Pancreas (tissue), 10 donors: Measurements from ENCODE around the gene MGAT3. TPM values are rescaled to one million over a fixed set of nuclear protein-coding genes. Genes with fewer than 3 reads are reported as not detected.

ENCODE experiments used
- ATAC-seq, 4 donors: fragments of 200-7000 bp; cut with Tn5 transposase; one replicate each; pipeline versions ENCODE4 v1.8.0 to v1.9.1; 2020; ENCODE audit warnings: mild to moderate bottlenecking in 4 of 4, moderate library complexity in 4 of 4
- DNase-seq, 6 donors: peaks; one replicate each; pipeline ENCODE4 v3.0.0-alpha.2; 2020
- FAIRE-seq: peaks from 2 replicates; lab custom pipeline; 2012; peaks lifted over from hg19 to GRCh38; lab: Jason Lieb, UNC
- H3K27ac ChIP-seq, 4 donors: fragments of 200-600 bp; sonication (generic); 1 replicate in 3 of 4; 2 replicates in 1 of 4; pipeline versions ENCODE4 v1.5.0 to v1.8.0; 2020
- H3K27me3 ChIP-seq, 4 donors: fragments of 200-600 bp; one replicate each; pipeline ENCODE4 v1.8.0; 2021
- H3K36me3 ChIP-seq, 3 donors: fragments of 200-600 bp; sonication (generic) in 1 of 3; one replicate each; pipeline versions ENCODE4 v1.5.0 to v1.8.0; 2020 to 2021
- H3K4me1 ChIP-seq, 3 donors: fragments of 200-600 bp; one replicate each; pipeline ENCODE4 v1.8.0; 2021
- H3K4me3 ChIP-seq, 4 donors: fragments of 200-600 bp; sonication (generic) in 2 of 4; one replicate each; pipeline versions ENCODE4 v1.5.0 to v1.8.0; 2020 to 2021
- H3K9me3 ChIP-seq, 4 donors: fragments of 200-600 bp; one replicate each; pipeline ENCODE4 v1.8.0; 2021
- CTCF ChIP-seq, 4 donors: fragments of 200-600 bp; sonication (generic) in 3 of 4; IDR thresholded peaks; one replicate each; pipeline versions ENCODE4 v1.5.0 to v1.8.0; 2021; ENCODE audit warnings: antibody characterized with exemption in 4 of 4
- WGBS, 2 donors: extraction: QIAGEN DNeasy Blood & Tissue Kit; methylation state at CpG; one replicate each; pipeline ENCODE4 v1.1.7; 2013; 5-methylcytosine and 5-hydroxymethylcytosine counted together
- intact Hi-C, 3 donors: fragments of 100-400 bp; cut with DNase I; formaldehyde crosslinking; loops; one replicate each; pipeline versions ENCODE4 v1.11.1 to v1.14.2; 2022
- polyA plus RNA-seq, 2 donors: library from polyadenylated mRNA; stranded (reverse); fragments of 200-250 nt; gene quantifications; one replicate each; pipeline ENCODE4 v1.2.3, GENCODE V29; 2013
- total RNA-seq, 6 donors: library from RNA; stranded (reverse); fragmentation: NEBNext Ultra II Directional in 4 of 6; extraction: Animal tissue kit (Norgen Biotek cat#: 25700) in 4 of 6; gene quantifications; one replicate each; pipeline versions ENCODE4 v1.2.1 to v1.2.4, GENCODE V29; 2021 to 2023
- donor health status: healthy with polysubstance abuse.
- donor health status: DM: no; HTN: no; CAD: no; lungs with moderate emphysema.
- donor health status: DM: no; HTN: no; CAD: no.
- donor health status: control.
- donor health status: control.
- donor health status: Bipolar disorder and iron deficiency.
- donor health status: DM: yes; HTN: yes; CAD: no.
- donor health status: DM: no; HTN: no; CAD: no.
- donor health status: DM: no; HTN: no; CAD: no.
- donor health status: DM: yes; HTN: yes; CAD: no.

Gene MGAT3
- total and polyA plus RNA-seq, 8 donors: 1.5 to 4.2 (median 2.2) TPM

- Histone ChIP-seq H3K4me3 (no peak overlapping the region), H3K27ac (peak overlapping the region in 2 of 4 donors; percentile 33 to 57), H3K27me3 (no peaks in the 10 kb centered on the region), H3K9me3 (no peaks in the 10 kb centered on the region), H3K36me3 (peaks cover 0 to 56% (median 6%) of the 10 kb centered on the region in 3 donors), H3K4me1 (no peaks in the 10 kb centered on the region)
- DNase-seq (no peak), ATAC-seq (no peak), FAIRE-seq (no peak)
- 81 to 85% methylated on average over 10 of the region's 10 CpGs for WGBS, 2 donors
- no peak for TF ChIP-seq CTCF (IDR thresholded peaks at IDR 0.05)
- intact Hi-C loops: no loop called here
Measured at GRCh38 chr22:39430576-39431150, 26.1 kb upstream of the MGAT3 start.

GRCh38 chr22:39431216-39431801 lies 25.5 kb upstream of the MGAT3 start:
- 80 to 86% methylated on average over 10 to 11 of the region's 11 CpGs for WGBS, 2 donors
- peak overlapping the region in 2 of 4 donors; percentile 33 to 57 for H3K27ac ChIP-seq
- no peak for TF ChIP-seq CTCF (IDR thresholded peaks at IDR 0.05)
- H3K36me3 ChIP-seq: peaks cover 0 to 54% (median 6%) of the 10 kb centered on the region in 3 donors
- no peak overlapping the region for H3K4me3 ChIP-seq
- FAIRE-seq (no peak), DNase-seq (no peak), ATAC-seq (no peak)
- H3K4me1 ChIP-seq: no peaks in the 10 kb centered on the region
- intact Hi-C loops: no loop called here
- H3K27me3 ChIP-seq: no peaks in the 10 kb centered on the region
- H3K9me3 ChIP-seq: no peaks in the 10 kb centered on the region

GRCh38 chr22:39431821-39432251 lies 25.0 kb upstream of the MGAT3 start:
- Histone ChIP-seq H3K36me3 (peaks cover 0 to 49% (median 6%) of the 10 kb centered on the region in 3 donors), H3K4me1 (no peaks in the 10 kb centered on the region), H3K27ac (peak overlapping the region in 1 of 4 donors; percentile 57), H3K4me3 (no peak overlapping the region), H3K27me3 (no peaks in the 10 kb centered on the region), H3K9me3 (no peaks in the 10 kb centered on the region)
- TF ChIP-seq CTCF (IDR thresholded peaks at IDR 0.05): no peak
- DNase-seq (no peak), FAIRE-seq (no peak), ATAC-seq (peak in 2 of 4 donors; percentile 20 to 45)
- intact Hi-C loops: no loop called here
- 79% methylated on average over 8 of the region's 8 CpGs for WGBS, 2 donors

- ATAC-seq: no peak
- WGBS, 2 donors: 90 to 94% methylated on average over 10 of the region's 10 CpGs
- DNase-seq: peak in 1 of 6 donors; percentile 48
- no peak overlapping the region for H3K4me3 ChIP-seq
- H3K9me3 ChIP-seq: no peaks in the 10 kb centered on the region
- intact Hi-C loops: no loop called here
- H3K27ac ChIP-seq: peak overlapping the region in 1 of 4 donors; percentile 50
- no peaks in the 10 kb centered on the region for H3K27me3 ChIP-seq
- H3K36me3 ChIP-seq: peaks cover 0 to 43% (median under 1%) of the 10 kb centered on the region in 3 donors
- no peak for TF ChIP-seq CTCF (IDR thresholded peaks at IDR 0.05)
- H3K4me1 ChIP-seq: peaks cover 0 to 1% (median 0%) of the 10 kb centered on the region in 3 donors
- no peak for FAIRE-seq
Measured at GRCh38 chr22:39432361-39432811, 24.4 kb upstream of the MGAT3 start.
